Chondrocyte (in vitro differentiated cells): ENCODE results near the gene SLC6A6. TPM values are rescaled to one million over a fixed set of nuclear protein-coding genes. Genes with fewer than 3 reads are reported as not detected.

Experiments
- DNase-seq: peaks from one replicate; pipeline ENCODE4 v3.0.0; 2021; ENCODE audit warnings: mixed read lengths, low spot score
- H3K27ac Mint-ChIP-seq: one replicate; pipeline ENCODE4 v1.8.0; 2021; ENCODE audit warnings: mild to moderate bottlenecking, moderate library complexity, mixed read lengths; ENCODE audit not compliant: unreplicated experiment
- H3K27me3 Mint-ChIP-seq: 2 replicates; pipeline ENCODE4 v1.8.0; 2021; ENCODE audit warnings: low read depth, mixed read lengths
- H3K36me3 Mint-ChIP-seq: 2 replicates; pipeline ENCODE4 v1.8.0; 2021; ENCODE audit warnings: low read depth, mixed read lengths
- H3K4me1 Mint-ChIP-seq: 2 replicates; pipeline ENCODE4 v1.8.0; 2021; ENCODE audit warnings: low read depth, mild to moderate bottlenecking, mixed read lengths
- H3K4me3 Mint-ChIP-seq: one replicate; pipeline ENCODE4 v1.8.0; 2021; ENCODE audit warnings: mild to moderate bottlenecking, moderate library complexity, mixed read lengths; ENCODE audit not compliant: unreplicated experiment
- H3K9me3 Mint-ChIP-seq: 2 replicates; pipeline ENCODE4 v1.8.0; 2021; ENCODE audit warnings: low read depth, mixed read lengths
- CTCF ChIP-seq: fragments of 200-600 bp; sonication (generic); IDR thresholded peaks from 2 replicates; pipeline ENCODE4 v1.5.0; 2021; ENCODE audit warnings: antibody characterized with exemption, mild to moderate bottlenecking, moderate library complexity
- total RNA-seq: library from RNA; stranded (reverse); gene quantifications from 3 replicates; pipeline ENCODE4 v1.2.1, GENCODE V29; 2021

SLC6A6 gene
- total RNA-seq, 1 donor from 2014 or later, result 46.0 TPM

- H3K36me3 Mint-ChIP-seq, result no peaks in the 10 kb centered on the region
- H3K4me3 Mint-ChIP-seq, result no peak overlapping the region
- no peak for TF ChIP-seq CTCF
- no peak for DNase-seq
- peaks cover 40% of the 10 kb centered on the region for H3K4me1 Mint-ChIP-seq
- H3K9me3 Mint-ChIP-seq, result no peaks in the 10 kb centered on the region
- H3K27me3 Mint-ChIP-seq, result no peaks in the 10 kb centered on the region
- H3K27ac Mint-ChIP-seq, result no peak overlapping the region
Observed at GRCh38 chr3:14369675-14370669, 32.4 kb upstream of the SLC6A6 start.

GRCh38 chr3:14370720-14371572 is 31.5 kb upstream of the SLC6A6 start:
- H3K27ac Mint-ChIP-seq, result no peak overlapping the region
- no peaks in the 10 kb centered on the region for H3K9me3 Mint-ChIP-seq
- DNase-seq, result no peak
- H3K4me3 Mint-ChIP-seq, result no peak overlapping the region
- TF ChIP-seq CTCF, result no peak
- H3K36me3 Mint-ChIP-seq, result no peaks in the 10 kb centered on the region
- no peaks in the 10 kb centered on the region for H3K27me3 Mint-ChIP-seq
- peaks cover 39% of the 10 kb centered on the region for H3K4me1 Mint-ChIP-seq

- H3K36me3 Mint-ChIP-seq, result no peaks in the 10 kb centered on the region
- H3K27ac Mint-ChIP-seq, result peak overlapping the region; percentile 58
- no peak overlapping the region for H3K4me3 Mint-ChIP-seq
- DNase-seq, result no peak
- H3K9me3 Mint-ChIP-seq, result no peaks in the 10 kb centered on the region
- TF ChIP-seq CTCF, result peak; percentile 51
- H3K27me3 Mint-ChIP-seq, result no peaks in the 10 kb centered on the region
- H3K4me1 Mint-ChIP-seq, result peaks cover 39% of the 10 kb centered on the region
Observed at GRCh38 chr3:14371573-14372474, 30.6 kb upstream of the SLC6A6 start.

GRCh38 chr3:14372587-14372986 is 29.8 kb upstream of the SLC6A6 start:
- peaks cover 39% of the 10 kb centered on the region for H3K4me1 Mint-ChIP-seq
- H3K9me3 Mint-ChIP-seq, result no peaks in the 10 kb centered on the region
- DNase-seq, result no peak
- H3K36me3 Mint-ChIP-seq, result no peaks in the 10 kb centered on the region
- no peak for TF ChIP-seq CTCF
- no peak overlapping the region for H3K4me3 Mint-ChIP-seq
- H3K27ac Mint-ChIP-seq, result no peak overlapping the region
- H3K27me3 Mint-ChIP-seq, result no peaks in the 10 kb centered on the region
